ENCODE measurements around the gene GASK1B. TPM values are rescaled to one million over a fixed set of nuclear protein-coding genes. Genes with fewer than 3 reads are reported as not detected.

Gene GASK1B
- total RNA-seq, 1 experiment from 2014 or later: 1.3 TPM

DNA sequence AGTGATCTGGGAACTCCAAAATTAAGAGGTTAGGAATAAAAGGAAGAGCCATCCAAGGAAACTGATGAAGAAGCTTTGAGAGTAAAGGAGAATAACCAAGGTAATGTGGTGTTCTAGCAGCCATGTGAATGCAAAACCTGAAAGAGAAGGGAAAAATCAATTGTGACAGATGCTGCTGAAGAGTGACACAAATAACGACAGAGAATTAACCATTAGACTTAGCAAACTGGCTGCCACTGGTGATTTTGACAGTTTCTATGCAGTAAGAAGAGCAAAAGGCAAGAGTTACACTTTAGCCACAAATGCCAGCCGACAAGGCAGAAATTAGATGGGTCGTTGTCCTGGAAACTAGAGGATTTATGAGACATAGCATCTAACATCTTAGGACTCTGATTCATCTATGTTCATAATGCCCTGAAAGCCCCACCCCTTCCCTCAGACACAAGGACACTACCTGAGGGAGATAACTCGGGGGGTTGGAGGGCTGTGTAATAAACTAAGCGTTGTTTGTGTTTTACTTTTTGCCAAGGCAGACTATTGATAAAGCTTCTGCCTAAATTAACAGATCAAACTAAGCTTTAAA lies 24.5 kb upstream of the GASK1B start:
- no peak overlapping the region for H3K4me3 ChIP-seq (replicated peaks in 1 of 2; ENCODE audit: low read depth in 1 of 2, low read length in 2 of 2)
- H3K36me3 ChIP-seq (ENCODE audit: control insufficient read depth in 1 of 2, insufficient read depth in 2 of 2, low read length in 2 of 2): no peaks in the 10 kb centered on the region
- TF ChIP-seq SP1 (IDR thresholded peaks at IDR 0.05; ENCODE audit: low read depth): no peak
- TF ChIP-seq CTCF (IDR thresholded peaks at IDR 0.05 in 2 of 3, conservative IDR thresholded peaks at IDR 0.05 in 1 of 3; ENCODE audit: borderline replicate concordance in 1 of 3, insufficient read depth in 1 of 3, low read depth in 2 of 3, low read length in 2 of 3): no peak
- TF ChIP-seq EZH2phosphoT487 (IDR thresholded peaks at IDR 0.05; ENCODE audit: borderline replicate concordance): no peak
- TF ChIP-seq SRF (IDR thresholded peaks at IDR 0.05; ENCODE audit: low read depth): no peak
- TF ChIP-seq, protein P1, sequence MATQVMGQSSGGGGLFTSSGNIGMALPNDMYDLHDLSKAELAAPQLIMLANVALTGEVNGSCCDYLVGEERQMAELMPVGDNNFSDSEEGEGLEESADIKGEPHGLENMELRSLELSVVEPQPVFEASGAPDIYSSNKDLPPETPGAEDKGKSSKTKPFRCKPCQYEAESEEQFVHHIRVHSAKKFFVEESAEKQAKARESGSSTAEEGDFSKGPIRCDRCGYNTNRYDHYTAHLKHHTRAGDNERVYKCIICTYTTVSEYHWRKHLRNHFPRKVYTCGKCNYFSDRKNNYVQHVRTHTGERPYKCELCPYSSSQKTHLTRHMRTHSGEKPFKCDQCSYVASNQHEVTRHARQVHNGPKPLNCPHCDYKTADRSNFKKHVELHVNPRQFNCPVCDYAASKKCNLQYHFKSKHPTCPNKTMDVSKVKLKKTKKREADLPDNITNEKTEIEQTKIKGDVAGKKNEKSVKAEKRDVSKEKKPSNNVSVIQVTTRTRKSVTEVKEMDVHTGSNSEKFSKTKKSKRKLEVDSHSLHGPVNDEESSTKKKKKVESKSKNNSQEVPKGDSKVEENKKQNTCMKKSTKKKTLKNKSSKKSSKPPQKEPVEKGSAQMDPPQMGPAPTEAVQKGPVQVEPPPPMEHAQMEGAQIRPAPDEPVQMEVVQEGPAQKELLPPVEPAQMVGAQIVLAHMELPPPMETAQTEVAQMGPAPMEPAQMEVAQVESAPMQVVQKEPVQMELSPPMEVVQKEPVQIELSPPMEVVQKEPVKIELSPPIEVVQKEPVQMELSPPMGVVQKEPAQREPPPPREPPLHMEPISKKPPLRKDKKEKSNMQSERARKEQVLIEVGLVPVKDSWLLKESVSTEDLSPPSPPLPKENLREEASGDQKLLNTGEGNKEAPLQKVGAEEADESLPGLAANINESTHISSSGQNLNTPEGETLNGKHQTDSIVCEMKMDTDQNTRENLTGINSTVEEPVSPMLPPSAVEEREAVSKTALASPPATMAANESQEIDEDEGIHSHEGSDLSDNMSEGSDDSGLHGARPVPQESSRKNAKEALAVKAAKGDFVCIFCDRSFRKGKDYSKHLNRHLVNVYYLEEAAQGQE (IDR thresholded peaks at IDR 0.05; ENCODE audit: low read depth): no peak
- no peak for TF ChIP-seq ATF3 (IDR thresholded peaks at IDR 0.05)
- no peak for TF ChIP-seq EZH2 (IDR thresholded peaks at IDR 0.05)
- TF ChIP-seq, protein P2, sequence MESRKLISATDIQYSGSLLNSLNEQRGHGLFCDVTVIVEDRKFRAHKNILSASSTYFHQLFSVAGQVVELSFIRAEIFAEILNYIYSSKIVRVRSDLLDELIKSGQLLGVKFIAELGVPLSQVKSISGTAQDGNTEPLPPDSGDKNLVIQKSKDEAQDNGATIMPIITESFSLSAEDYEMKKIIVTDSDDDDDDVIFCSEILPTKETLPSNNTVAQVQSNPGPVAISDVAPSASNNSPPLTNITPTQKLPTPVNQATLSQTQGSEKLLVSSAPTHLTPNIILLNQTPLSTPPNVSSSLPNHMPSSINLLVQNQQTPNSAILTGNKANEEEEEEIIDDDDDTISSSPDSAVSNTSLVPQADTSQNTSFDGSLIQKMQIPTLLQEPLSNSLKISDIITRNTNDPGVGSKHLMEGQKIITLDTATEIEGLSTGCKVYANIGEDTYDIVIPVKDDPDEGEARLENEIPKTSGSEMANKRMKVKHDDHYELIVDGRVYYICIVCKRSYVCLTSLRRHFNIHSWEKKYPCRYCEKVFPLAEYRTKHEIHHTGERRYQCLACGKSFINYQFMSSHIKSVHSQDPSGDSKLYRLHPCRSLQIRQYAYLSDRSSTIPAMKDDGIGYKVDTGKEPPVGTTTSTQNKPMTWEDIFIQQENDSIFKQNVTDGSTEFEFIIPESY (IDR thresholded peaks at IDR 0.05; ENCODE audit: extremely low read depth, insufficient replicate concordance, low read length): no peak
- TF ChIP-seq CEBPB (IDR thresholded peaks at IDR 0.05; ENCODE audit: low read depth): no peak
- no peak for TF ChIP-seq FOSL1 (IDR thresholded peaks at IDR 0.05; ENCODE audit: low read depth)
- TF ChIP-seq CBX3 (IDR thresholded peaks at IDR 0.05; ENCODE audit: low read depth): no peak
- no peak for TF ChIP-seq RAD21 (IDR thresholded peaks at IDR 0.05; ENCODE audit: low read depth)
- TF ChIP-seq YY1 (IDR thresholded peaks at IDR 0.05; ENCODE audit: extremely low read depth, insufficient replicate concordance, low read depth, low read length): no peak
- TF ChIP-seq POLR2AphosphoS5 (IDR thresholded peaks at IDR 0.05; ENCODE audit: low read depth, low read length): no peak
- TF ChIP-seq MAX (IDR thresholded peaks at IDR 0.05): no peak
- TF ChIP-seq EGR1 (IDR thresholded peaks at IDR 0.05; ENCODE audit: low read depth): no peak
- TF ChIP-seq JUND (IDR thresholded peaks at IDR 0.05): no peak
- no peak for TF ChIP-seq TCF7L2 (IDR thresholded peaks at IDR 0.05; ENCODE audit: borderline replicate concordance, extremely low read depth, insufficient read depth, insufficient read length)
- no peak for TF ChIP-seq SIN3A (IDR thresholded peaks at IDR 0.05; ENCODE audit: low read depth)
- H3K4me1 ChIP-seq (ENCODE audit: control insufficient read depth in 1 of 2, insufficient read depth in 2 of 2, low read length in 2 of 2): no peaks in the 10 kb centered on the region
- DNase-seq (ENCODE audit: low read depth, low spot score) (no peak), ATAC-seq (no peak)
- intact Hi-C loops (cut with micrococcal nuclease): loop anchor here (10.0 kb wide), 1 partner anchor 428 kb away; no protein-coding TSS in a partner anchor
- no peak overlapping the region for H3K4me2 ChIP-seq (ENCODE audit: low read length)
- H3K27ac ChIP-seq (ENCODE audit: low read depth, low read length): no peak overlapping the region
- H3K79me2 ChIP-seq (ENCODE audit: insufficient read depth, low read length): no peaks in the 10 kb centered on the region
- H3K9ac ChIP-seq (ENCODE audit: low read length): no peak overlapping the region
- H2AFZ ChIP-seq (ENCODE audit: low read depth, low read length, poor library complexity, severe bottlenecking): no peak overlapping the region
- ChIA-PET POLR2A (no interaction called here), CTCF (no interaction called here), RAD21 (ENCODE audit: low non-redundant PET in 1 of 2, low total read pairs in 2 of 2, uncharacterized antibody in 2 of 2, unreplicated experiment in 2 of 2) (no interaction called here)
- H3K9me2 ChIP-seq (ENCODE audit: insufficient read depth): no peaks in the 10 kb centered on the region
- no peaks in the 10 kb centered on the region for H3K27me3 ChIP-seq (ENCODE audit: insufficient read depth, low read length)
- no TSS peak for BruUV-seq (replicated peaks)
- H4K20me1 ChIP-seq (ENCODE audit: insufficient read depth): no peaks in the 10 kb centered on the region
- no peaks in the 10 kb centered on the region for H3K9me3 ChIP-seq (ENCODE audit: control insufficient read depth in 1 of 2, insufficient read depth in 1 of 2, low read depth in 1 of 2, low read length in 2 of 2)

All from HCT116 (cell line).